ENCODE results near the gene PRIM2.
"Not testable (repeated sequence)": the region's sequence is repeated elsewhere in the genome, so short reads cannot be mapped to it uniquely, and the experiment has no call there.

- TF ChIP-seq, protein P1, sequence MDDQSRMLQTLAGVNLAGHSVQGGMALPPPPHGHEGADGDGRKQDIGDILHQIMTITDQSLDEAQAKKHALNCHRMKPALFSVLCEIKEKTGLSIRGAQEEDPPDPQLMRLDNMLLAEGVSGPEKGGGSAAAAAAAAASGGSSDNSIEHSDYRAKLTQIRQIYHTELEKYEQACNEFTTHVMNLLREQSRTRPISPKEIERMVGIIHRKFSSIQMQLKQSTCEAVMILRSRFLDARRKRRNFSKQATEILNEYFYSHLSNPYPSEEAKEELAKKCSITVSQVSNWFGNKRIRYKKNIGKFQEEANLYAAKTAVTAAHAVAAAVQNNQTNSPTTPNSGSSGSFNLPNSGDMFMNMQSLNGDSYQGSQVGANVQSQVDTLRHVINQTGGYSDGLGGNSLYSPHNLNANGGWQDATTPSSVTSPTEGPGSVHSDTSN (CRISPR knock-in tag; IDR thresholded peaks at IDR 0.05) = not testable (repeated sequence)
- TF ChIP-seq ZFP41 (tag by site-specific recombination; IDR thresholded peaks at IDR 0.05; ENCODE audit: borderline replicate concordance); ZBTB11 (tag by site-specific recombination; conservative IDR thresholded peaks at IDR 0.05; ENCODE audit: low read depth); CTCF (tag by site-specific recombination; IDR thresholded peaks at IDR 0.05); KLF1 (tag by site-specific recombination; IDR thresholded peaks at IDR 0.05): not testable (repeated sequence)
These were observed 288.9 kb downstream of the PRIM2 start for GRCh38 chr6:57606331-57606730.

Data from HEK293 (cell line).